H1 (cell line): ENCODE data around the gene C19orf67. TPM values are rescaled to one million over a fixed set of nuclear protein-coding genes. Genes with fewer than 3 reads are reported as not detected.

ENCODE experiments used
- CTBP2 ChIP-seq: IDR thresholded peaks from 2 replicates; pipeline ENCODE4 v1.7.0; 2011; ENCODE audit warnings: borderline replicate concordance, mild to moderate bottlenecking, moderate library complexity, mixed read lengths, low read length; ENCODE audit not compliant: insufficient read depth, insufficient read length
- SIRT6 ChIP-seq: IDR thresholded peaks from one replicate; pipeline ENCODE4 v1.7.1; 2012; ENCODE audit warnings: low read length, inconsistent platforms
- YY1 ChIP-seq: IDR thresholded peaks from 2 replicates; pipeline ENCODE4 v1.6.1; 2011; ENCODE audit warnings: low read depth, mild to moderate bottlenecking, low read length
- polyA plus RNA-seq, 7 experiments: library from polyadenylated mRNA; depleted of rRNA in 3 of 7; stranded (reverse) in 5 of 7; unstranded in 2 of 7; fragments of >200 nt in 5 of 7; fragments of 200-250 nt in 2 of 7; gene quantifications; 1 replicate in 5 of 7; 2 replicates in 1 of 7; 4 replicates in 1 of 7; pipeline versions ENCODE4 v1.2.1 to v1.2.3, GENCODE V29; 2011 to 2013; ENCODE audit warnings: missing spikeins in 2 of 7, mixed read lengths in 2 of 7
- total RNA-seq: library from RNA; stranded (reverse); fragmentation: NEBNext Ultra II Directional; extraction: Animal tissue kit (Norgen Biotek cat#: 25700); gene quantifications from 2 replicates; pipeline ENCODE4 v1.2.1, GENCODE V29; 2021
- TF ChIP-seq, protein P1 (sequence below): fragments of 300-600 bp; sonication (generic); IDR thresholded peaks from 2 replicates; pipeline ENCODE4 v1.7.1; 2012; ENCODE audit warnings: low read length, moderate library complexity, mild to moderate bottlenecking, inconsistent platforms; ENCODE audit not compliant: insufficient replicate concordance

C19orf67 gene
- total and polyA plus RNA-seq, 2 of the 8 experiments (the other 6 are each of a cell fraction or from before 2014, with no cell fraction given), result 0.12 TPM; not detected in 1

DNA sequence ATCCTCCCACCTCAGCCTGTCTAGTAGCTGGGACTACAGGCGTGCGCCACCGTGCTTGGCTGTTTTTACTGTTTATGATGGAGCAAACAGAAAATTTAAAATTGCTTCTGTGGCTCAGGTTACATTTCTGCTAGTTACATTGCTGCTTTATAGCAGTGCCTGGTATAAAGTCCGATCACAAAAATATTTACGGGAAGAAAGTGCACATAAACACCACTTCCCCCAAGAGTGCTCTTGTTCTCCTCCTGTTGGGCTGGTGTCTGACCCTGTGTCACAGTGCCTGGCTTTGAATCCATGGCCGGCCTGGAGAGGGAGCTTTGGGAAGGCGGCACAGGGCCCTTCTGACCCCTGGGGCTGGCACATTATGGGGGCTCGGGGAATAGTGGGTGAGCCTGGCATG is 20.1 kb upstream of the C19orf67 start (continued):
- TF ChIP-seq, protein P1, sequence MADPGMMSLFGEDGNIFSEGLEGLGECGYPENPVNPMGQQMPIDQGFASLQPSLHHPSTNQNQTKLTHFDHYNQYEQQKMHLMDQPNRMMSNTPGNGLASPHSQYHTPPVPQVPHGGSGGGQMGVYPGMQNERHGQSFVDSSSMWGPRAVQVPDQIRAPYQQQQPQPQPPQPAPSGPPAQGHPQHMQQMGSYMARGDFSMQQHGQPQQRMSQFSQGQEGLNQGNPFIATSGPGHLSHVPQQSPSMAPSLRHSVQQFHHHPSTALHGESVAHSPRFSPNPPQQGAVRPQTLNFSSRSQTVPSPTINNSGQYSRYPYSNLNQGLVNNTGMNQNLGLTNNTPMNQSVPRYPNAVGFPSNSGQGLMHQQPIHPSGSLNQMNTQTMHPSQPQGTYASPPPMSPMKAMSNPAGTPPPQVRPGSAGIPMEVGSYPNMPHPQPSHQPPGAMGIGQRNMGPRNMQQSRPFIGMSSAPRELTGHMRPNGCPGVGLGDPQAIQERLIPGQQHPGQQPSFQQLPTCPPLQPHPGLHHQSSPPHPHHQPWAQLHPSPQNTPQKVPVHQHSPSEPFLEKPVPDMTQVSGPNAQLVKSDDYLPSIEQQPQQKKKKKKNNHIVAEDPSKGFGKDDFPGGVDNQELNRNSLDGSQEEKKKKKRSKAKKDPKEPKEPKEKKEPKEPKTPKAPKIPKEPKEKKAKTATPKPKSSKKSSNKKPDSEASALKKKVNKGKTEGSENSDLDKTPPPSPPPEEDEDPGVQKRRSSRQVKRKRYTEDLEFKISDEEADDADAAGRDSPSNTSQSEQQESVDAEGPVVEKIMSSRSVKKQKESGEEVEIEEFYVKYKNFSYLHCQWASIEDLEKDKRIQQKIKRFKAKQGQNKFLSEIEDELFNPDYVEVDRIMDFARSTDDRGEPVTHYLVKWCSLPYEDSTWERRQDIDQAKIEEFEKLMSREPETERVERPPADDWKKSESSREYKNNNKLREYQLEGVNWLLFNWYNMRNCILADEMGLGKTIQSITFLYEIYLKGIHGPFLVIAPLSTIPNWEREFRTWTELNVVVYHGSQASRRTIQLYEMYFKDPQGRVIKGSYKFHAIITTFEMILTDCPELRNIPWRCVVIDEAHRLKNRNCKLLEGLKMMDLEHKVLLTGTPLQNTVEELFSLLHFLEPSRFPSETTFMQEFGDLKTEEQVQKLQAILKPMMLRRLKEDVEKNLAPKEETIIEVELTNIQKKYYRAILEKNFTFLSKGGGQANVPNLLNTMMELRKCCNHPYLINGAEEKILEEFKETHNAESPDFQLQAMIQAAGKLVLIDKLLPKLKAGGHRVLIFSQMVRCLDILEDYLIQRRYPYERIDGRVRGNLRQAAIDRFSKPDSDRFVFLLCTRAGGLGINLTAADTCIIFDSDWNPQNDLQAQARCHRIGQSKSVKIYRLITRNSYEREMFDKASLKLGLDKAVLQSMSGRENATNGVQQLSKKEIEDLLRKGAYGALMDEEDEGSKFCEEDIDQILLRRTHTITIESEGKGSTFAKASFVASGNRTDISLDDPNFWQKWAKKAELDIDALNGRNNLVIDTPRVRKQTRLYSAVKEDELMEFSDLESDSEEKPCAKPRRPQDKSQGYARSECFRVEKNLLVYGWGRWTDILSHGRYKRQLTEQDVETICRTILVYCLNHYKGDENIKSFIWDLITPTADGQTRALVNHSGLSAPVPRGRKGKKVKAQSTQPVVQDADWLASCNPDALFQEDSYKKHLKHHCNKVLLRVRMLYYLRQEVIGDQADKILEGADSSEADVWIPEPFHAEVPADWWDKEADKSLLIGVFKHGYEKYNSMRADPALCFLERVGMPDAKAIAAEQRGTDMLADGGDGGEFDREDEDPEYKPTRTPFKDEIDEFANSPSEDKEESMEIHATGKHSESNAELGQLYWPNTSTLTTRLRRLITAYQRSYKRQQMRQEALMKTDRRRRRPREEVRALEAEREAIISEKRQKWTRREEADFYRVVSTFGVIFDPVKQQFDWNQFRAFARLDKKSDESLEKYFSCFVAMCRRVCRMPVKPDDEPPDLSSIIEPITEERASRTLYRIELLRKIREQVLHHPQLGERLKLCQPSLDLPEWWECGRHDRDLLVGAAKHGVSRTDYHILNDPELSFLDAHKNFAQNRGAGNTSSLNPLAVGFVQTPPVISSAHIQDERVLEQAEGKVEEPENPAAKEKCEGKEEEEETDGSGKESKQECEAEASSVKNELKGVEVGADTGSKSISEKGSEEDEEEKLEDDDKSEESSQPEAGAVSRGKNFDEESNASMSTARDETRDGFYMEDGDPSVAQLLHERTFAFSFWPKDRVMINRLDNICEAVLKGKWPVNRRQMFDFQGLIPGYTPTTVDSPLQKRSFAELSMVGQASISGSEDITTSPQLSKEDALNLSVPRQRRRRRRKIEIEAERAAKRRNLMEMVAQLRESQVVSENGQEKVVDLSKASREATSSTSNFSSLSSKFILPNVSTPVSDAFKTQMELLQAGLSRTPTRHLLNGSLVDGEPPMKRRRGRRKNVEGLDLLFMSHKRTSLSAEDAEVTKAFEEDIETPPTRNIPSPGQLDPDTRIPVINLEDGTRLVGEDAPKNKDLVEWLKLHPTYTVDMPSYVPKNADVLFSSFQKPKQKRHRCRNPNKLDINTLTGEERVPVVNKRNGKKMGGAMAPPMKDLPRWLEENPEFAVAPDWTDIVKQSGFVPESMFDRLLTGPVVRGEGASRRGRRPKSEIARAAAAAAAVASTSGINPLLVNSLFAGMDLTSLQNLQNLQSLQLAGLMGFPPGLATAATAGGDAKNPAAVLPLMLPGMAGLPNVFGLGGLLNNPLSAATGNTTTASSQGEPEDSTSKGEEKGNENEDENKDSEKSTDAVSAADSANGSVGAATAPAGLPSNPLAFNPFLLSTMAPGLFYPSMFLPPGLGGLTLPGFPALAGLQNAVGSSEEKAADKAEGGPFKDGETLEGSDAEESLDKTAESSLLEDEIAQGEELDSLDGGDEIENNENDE, result no peak
- no peak for TF ChIP-seq YY1
- TF ChIP-seq CTBP2, result no peak
- no peak for TF ChIP-seq SIRT6
